ENCODE results near the gene NPR2.

NPR2 gene

DNA sequence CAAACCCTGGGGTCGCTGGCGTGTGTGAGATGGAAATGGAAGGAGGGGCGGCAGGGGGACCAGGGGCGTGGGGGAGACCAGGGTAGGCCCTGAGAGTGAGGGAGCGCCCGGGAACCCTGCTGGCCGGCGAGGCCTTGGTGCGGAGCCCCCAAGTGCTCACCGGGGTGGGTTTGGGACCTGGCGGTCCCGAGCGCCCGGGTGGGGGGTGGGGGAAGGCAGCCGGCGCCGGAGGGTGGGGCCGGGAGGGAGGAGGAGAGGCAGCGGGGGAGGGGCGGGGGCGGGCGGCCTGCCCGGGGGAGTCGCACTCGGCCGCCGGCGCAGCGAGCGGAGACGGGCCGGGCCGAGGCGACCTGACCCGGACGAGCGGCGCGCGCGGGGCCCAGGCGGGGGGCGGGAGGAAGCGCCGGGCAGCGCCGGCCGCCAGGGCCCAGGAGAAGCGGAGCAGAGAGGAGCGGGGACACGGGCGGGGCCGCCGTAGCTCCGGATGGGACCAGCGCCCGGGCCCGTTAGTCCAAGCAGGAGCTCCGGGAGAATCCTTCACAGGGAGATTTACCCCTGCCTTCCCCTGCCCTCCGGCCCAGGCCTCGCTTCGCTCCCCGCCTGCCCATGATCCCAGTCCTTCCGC is at the start of gene NPR2:
Gene NPR2 (plus strand): TSS at position 295 of the 625 bp plus-strand sequence. CDS start 818 bp downstream, outside the sequence.
- peak; percentile 88 for DNase-seq (ENCODE audit: low spot score)

- DNase-seq (ENCODE audit: low spot score), result no peak
Measured at GRCh38 chr9:35741740-35742139, 49.7 kb upstream of the NPR2 start.

GRCh38 chr9:35743452-35743851 is 47.9 kb upstream of the NPR2 start:
- no peak for DNase-seq (ENCODE audit: low spot score)

GRCh38 chr9:35743880-35744518 is 47.4 kb upstream of the NPR2 start:
- no peak for DNase-seq (ENCODE audit: low spot score)

DNA sequence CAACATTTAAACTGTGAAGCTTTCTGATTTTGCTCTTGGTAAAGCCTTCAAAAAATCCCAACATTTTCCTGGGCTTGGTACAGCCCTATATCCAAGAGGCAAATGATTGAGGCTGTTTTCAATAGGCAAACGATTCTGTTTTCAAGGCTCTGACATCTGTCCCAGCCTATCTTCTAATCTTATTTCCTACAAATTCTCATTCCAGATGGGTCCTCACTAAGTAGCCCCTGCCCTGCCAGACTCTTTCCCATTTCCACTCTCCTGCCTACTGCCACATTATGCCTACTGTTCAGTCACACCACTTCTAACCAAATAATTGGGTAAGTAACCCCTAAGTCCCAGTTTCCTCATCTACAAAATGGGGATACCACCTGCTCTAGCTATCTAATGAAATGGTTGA is 45.8 kb upstream of the NPR2 start:
- no peak for DNase-seq (ENCODE audit: low spot score)

DNA sequence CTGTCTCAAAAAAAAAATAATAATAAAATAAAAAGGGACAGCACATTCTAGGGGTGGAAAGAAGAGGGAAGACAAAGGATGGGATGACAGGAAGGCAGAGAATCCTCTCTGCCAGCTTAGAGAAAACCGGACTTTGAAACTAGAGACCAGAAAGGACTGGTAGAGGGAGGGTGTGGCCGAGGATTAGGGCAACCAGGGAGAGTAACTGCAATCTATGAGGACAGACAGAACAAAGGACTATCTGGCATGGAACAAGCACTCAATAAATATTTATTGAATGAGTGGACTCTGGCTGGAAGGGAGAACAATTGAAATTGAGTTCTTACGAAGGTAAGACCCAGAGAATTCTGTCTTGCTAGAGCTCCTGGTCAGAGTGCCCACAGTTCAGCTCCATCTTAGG is 44.8 kb upstream of the NPR2 start:
- no peak for DNase-seq (ENCODE audit: low spot score)

DNA sequence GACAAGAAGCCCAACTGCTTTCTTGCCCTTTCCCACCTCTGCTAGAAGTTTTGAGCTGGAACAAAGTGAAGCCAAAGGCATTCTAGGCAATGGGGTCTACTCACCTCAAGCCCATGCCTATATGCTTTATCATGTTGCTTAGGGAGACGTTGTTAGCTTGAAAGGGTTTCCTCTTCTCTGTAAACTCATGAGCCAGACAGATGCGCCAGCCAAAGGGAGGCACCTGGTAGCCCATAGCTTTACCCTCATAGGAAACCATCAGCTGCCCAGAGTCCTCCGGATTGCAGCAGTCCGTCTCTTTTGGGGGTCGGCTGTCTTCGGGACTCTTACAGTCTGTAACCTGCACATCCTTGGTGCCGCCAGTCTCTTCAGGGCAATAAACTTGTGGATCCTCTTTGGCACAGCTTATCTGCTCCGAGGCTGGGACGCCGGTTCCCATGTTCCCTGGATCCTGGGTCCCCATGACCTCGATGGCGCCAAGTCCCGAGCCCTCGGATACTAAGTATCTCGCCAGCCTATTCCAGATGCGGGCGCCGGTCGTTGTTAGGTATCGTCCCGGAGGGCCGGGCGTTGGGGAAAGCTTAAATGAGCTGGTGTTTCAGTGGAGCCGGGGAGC is 43.0 kb upstream of the NPR2 start:
- no peak for DNase-seq (ENCODE audit: low spot score)

- peak; percentile 93 for DNase-seq (ENCODE audit: low spot score)
Measured at GRCh38 chr9:35748858-35749514, 42.4 kb upstream of the NPR2 start, which contains the start of the genes GBA2 and RGP1. Gene GBA2 (minus strand): TSS chr9:35749228. CDS start chr9:35748704, 524 bp downstream. Gene RGP1 (plus strand): TSS chr9:35749287. CDS start chr9:35749756, 469 bp downstream.

- peak; percentile 23 for DNase-seq (ENCODE audit: low spot score)
Measured at GRCh38 chr9:35749515-35750255, 41.7 kb upstream of the NPR2 start.

DNA sequence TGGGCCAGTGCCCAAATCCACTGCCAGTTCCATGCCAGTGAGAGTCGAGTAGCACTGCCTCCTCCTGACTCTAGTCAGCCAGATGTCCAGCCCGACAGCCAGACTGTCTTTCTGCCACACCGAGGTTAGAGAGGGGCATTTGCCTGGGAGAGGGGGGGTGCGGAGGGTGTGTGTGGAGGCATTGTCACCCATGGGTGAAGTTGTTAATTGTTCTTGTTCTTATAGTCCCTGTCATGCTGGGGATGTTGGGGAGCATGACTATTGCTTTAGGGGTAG is 41.2 kb upstream of the NPR2 start:
- no peak for DNase-seq (ENCODE audit: low spot score)

DNA sequence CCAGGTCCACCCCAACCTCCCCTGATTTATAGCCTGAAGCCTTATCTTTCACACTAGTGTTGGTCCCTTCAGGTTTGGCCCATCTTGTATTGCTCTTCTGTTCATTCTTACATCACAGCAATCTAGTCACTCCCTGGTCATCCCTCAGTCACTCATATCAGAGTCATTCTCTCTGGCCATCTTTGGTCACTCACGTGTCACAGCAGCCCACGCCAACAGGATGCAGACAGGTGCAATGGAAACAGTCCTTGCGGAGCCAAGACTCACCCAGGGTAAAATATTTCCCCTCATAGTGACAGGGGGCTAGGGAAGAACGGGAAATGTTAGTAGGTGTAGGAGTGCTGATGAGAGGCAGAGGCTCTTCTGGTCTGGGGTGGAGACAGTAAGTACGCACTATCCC is 37.9 kb upstream of the NPR2 start:
- no peak for DNase-seq (ENCODE audit: low spot score)

DNA sequence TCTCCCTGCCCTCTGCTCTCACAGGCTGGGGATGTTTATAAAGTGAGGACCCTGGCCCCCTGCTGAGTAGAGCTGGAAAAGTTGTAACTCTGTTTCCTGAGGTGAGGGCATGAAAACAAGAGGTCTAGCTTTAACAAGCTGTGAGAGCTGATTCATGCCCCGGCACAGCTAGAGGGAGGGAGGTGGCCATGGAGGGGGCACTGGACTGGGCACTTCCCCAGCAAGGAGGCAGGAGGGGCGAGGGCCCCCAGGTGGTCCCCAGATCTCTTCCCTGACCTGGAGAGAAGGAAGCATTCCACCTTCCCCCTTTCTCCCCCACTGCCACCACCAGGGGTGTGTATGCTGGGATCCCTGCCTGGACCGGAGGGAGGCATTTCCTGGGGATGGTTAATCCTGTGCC is 37.1 kb upstream of the NPR2 start, which contains the start of gene MSMP:
Gene MSMP (minus strand): TSS at position 13 of the 400 bp plus-strand sequence. CDS start 147 bp downstream, outside the sequence.
- no peak for DNase-seq (ENCODE audit: low spot score)

DNA sequence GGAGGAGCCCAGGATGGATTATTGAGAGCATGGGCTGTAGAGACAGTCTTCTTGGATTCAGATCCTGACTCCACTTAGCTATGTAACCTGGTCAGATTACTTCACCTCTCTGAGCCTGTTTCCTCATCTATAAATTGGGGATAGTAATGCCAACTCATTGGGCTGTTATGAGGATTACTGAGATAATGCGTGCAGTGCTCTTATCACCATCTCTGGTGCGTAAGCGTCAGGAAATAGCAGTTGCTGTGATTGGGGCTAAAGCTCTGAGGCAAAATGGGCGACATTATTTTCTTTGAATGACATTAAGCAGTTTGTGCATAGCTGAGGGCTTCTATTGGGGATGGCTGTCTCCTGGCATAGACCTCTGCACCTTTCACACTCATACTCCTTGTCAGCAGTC is 36.3 kb upstream of the NPR2 start:
- no peak for DNase-seq (ENCODE audit: low spot score)

- peak; percentile 51 for DNase-seq (ENCODE audit: low spot score)
Measured at GRCh38 chr9:35756275-35757225, 34.8 kb upstream of the NPR2 start.

- peak; percentile 22 for DNase-seq (ENCODE audit: low spot score)
Measured at GRCh38 chr9:35757226-35757891, 34.0 kb upstream of the NPR2 start.

DNA sequence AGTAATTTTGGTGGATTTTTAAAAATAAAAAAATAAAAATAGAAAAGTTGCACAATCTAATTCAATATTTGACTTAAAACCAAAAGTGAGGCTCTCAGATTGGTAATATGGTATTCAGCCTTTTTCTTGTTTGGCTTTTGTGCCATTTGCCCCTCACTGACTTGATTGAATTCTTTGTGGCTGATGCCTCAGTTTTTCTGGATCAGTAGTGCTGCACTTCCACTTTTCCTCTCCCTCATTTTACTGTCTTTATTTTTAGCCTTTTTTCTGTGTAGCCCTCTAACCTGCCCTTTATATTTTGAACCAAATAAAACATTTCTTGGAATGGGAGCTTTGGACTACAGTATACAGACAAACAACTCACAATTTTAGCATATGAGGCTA is 33.5 kb upstream of the NPR2 start:
- DNase-seq (ENCODE audit: low spot score), result no peak

GRCh38 chr9:35758475-35759050 is 32.8 kb upstream of the NPR2 start:
- no peak for DNase-seq (ENCODE audit: low spot score)

- no peak for DNase-seq (ENCODE audit: low spot score)
Measured at GRCh38 chr9:35759795-35760194, 31.6 kb upstream of the NPR2 start.

GRCh38 chr9:35760651-35761050 is 30.7 kb upstream of the NPR2 start:
- DNase-seq (ENCODE audit: low spot score), result no peak

DNA sequence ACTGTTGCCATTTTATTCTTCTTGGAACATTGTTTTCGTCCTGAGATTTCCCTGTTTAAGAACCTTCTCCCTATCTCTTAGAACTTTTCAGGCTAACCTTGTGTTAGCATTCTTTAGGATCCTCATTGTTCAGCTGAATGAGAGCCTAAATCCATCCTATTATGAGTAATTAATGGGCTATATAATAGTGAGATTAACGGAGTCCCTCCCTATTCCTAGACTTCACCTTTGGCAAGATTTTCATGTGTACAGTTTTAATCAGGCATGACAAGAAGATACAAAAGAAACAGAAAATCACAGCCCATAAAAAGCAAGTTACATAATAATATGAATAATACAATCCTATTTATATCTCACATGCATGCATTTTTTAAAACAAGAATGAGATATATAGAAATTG is 28.2 kb upstream of the NPR2 start:
- no peak for DNase-seq (ENCODE audit: low spot score)
